Neural cell (in vitro differentiated cells): ENCODE measurements around the gene NGDN. TPM values are rescaled to one million over a fixed set of nuclear protein-coding genes. Genes with fewer than 3 reads are reported as not detected.

Experiments used
- H2AFZ ChIP-seq: fragments of 200-600, 300-800 bp; sonication (generic), shearing (Covaris generic); 2 replicates; pipeline ENCODE4 v1.6.0; 2014; ENCODE audit warnings: low read depth, mild to moderate bottlenecking, antibody characterized with exemption, low read length, moderate library complexity
- H3F3A ChIP-seq: fragments of 200-600 bp; shearing (Covaris generic); 2 replicates; pipeline ENCODE4 v1.6.1; 2016; ENCODE audit warnings: mild to moderate bottlenecking, moderate library complexity, mixed read lengths, antibody characterized with exemption, low read length; ENCODE audit not compliant: insufficient read depth, poor library complexity, severe bottlenecking
- H3K27ac ChIP-seq: fragments of 200-600, 300-800 bp; sonication (generic), shearing (Covaris generic); 2 replicates; pipeline ENCODE4 v1.5.1; 2014; ENCODE audit warnings: mild to moderate bottlenecking, low read length, moderate library complexity
- H3K27me3 ChIP-seq: fragments of 300-800, 200-600 bp; sonication (generic), shearing (Covaris generic); 2 replicates; pipeline ENCODE4 v1.6.0; 2014; ENCODE audit warnings: mild to moderate bottlenecking, low read depth, low read length, moderate library complexity; ENCODE audit not compliant: insufficient read depth
- H3K36me3 ChIP-seq: fragments of 300-800, 200-600 bp; sonication (generic), shearing (Covaris generic); 2 replicates; pipeline ENCODE4 v1.5.1; 2014; ENCODE audit warnings: mild to moderate bottlenecking, antibody characterized with exemption, low read length, moderate library complexity; ENCODE audit not compliant: insufficient read depth
- H3K4me2 ChIP-seq: fragments of 300-800, 200-600 bp; sonication (generic), shearing (Covaris generic); 2 replicates; pipeline ENCODE4 v1.6.0; 2014; ENCODE audit warnings: mild to moderate bottlenecking, low read length
- H3K4me3 ChIP-seq: fragments of 300-800, 200-600 bp; sonication (generic), shearing (Covaris generic); 2 replicates; pipeline ENCODE4 v1.5.1; 2014; ENCODE audit warnings: mild to moderate bottlenecking, low read length, moderate library complexity
- H3K79me2 ChIP-seq: fragments of 200-600 bp; shearing (Covaris generic); replicated peaks from 2 replicates; pipeline ENCODE4 v1.6.0; 2014; ENCODE audit warnings: mild to moderate bottlenecking, low read length, moderate library complexity; ENCODE audit not compliant: insufficient read depth
- H3K9ac ChIP-seq: fragments of 300-800, 200-600 bp; sonication (generic), shearing (Covaris generic); 2 replicates; pipeline ENCODE4 v1.6.1; 2016; ENCODE audit warnings: mild to moderate bottlenecking, low read length, mixed read lengths
- H3K9me2 ChIP-seq: fragments of 200-600 bp; shearing (Covaris generic); 2 replicates; pipeline ENCODE4 v1.6.1; 2016; ENCODE audit warnings: mild to moderate bottlenecking, low read length, mixed read lengths; ENCODE audit not compliant: insufficient read depth
- H3K9me3 ChIP-seq: fragments of 200-600, 300-800 bp; sonication (generic), shearing (Covaris generic); 2 replicates; pipeline ENCODE4 v1.6.1; 2016; ENCODE audit warnings: mild to moderate bottlenecking, mixed run types, low read length, moderate library complexity, mixed read lengths
- H4K20me1 ChIP-seq: fragments of 200-600 bp; shearing (Covaris generic); 2 replicates; pipeline ENCODE4 v1.6.1; 2016; ENCODE audit warnings: mild to moderate bottlenecking, mixed run types; ENCODE audit not compliant: insufficient read depth
- EP300 ChIP-seq: fragments of 450-650 bp; conservative IDR thresholded peaks from 2 replicates; pipeline ENCODE4 v1.6.1; 2014; ENCODE audit warnings: antibody characterized with exemption, mild to moderate bottlenecking, moderate library complexity; ENCODE audit not compliant: poor library complexity, severe bottlenecking
- EZH2 ChIP-seq: fragments of 200-600, 300-800 bp; shearing (Covaris generic), sonication (generic); IDR thresholded peaks from 2 replicates; pipeline ENCODE4 v1.6.1; 2014; ENCODE audit warnings: antibody characterized with exemption, low read length, borderline replicate concordance, mild to moderate bottlenecking; ENCODE audit not compliant: insufficient read depth, poor library complexity, severe bottlenecking
- MXI1 ChIP-seq: fragments of 450-650 bp; conservative IDR thresholded peaks from 2 replicates; pipeline ENCODE4 v1.6.1; 2014; ENCODE audit warnings: antibody characterized with exemption, mild to moderate bottlenecking; ENCODE audit not compliant: poor library complexity, severe bottlenecking
- POLR2AphosphoS5 ChIP-seq: IDR thresholded peaks from 2 replicates; pipeline ENCODE4 v1.6.1; 2012
- RAD21 ChIP-seq: fragments of 450-650 bp; conservative IDR thresholded peaks from 2 replicates; pipeline ENCODE4 v1.6.1; 2014; ENCODE audit warnings: antibody characterized with exemption, mild to moderate bottlenecking, moderate library complexity
- SMC3 ChIP-seq: fragments of 450-650 bp; conservative IDR thresholded peaks from 2 replicates; pipeline ENCODE4 v1.6.1; 2014; ENCODE audit warnings: antibody characterized with exemption, mild to moderate bottlenecking, moderate library complexity; ENCODE audit not compliant: poor library complexity
- TAF1 ChIP-seq: IDR thresholded peaks from 2 replicates; pipeline ENCODE4 v1.6.1; 2012; ENCODE audit warnings: low read depth
- polyA plus RNA-seq: library from polyadenylated mRNA; depleted of rRNA; stranded (reverse); fragments of >200 nt; gene quantifications from 2 replicates; pipeline ENCODE4 v1.2.3, GENCODE V29; 2014
- TF ChIP-seq, protein P1 (sequence below): fragments of 450-650 bp; IDR thresholded peaks from 2 replicates; pipeline ENCODE4 v1.5.1; 2014; ENCODE audit warnings: antibody characterized with exemption, mild to moderate bottlenecking, moderate library complexity; ENCODE audit not compliant: poor library complexity, severe bottlenecking
- TF ChIP-seq, protein P2 (sequence below): IDR thresholded peaks from 2 replicates; pipeline ENCODE4 v1.6.1; 2012; ENCODE audit warnings: borderline replicate concordance

The NGDN gene
- polyA plus RNA-seq, 1 donor from 2014 or later, result 137 TPM

DNA sequence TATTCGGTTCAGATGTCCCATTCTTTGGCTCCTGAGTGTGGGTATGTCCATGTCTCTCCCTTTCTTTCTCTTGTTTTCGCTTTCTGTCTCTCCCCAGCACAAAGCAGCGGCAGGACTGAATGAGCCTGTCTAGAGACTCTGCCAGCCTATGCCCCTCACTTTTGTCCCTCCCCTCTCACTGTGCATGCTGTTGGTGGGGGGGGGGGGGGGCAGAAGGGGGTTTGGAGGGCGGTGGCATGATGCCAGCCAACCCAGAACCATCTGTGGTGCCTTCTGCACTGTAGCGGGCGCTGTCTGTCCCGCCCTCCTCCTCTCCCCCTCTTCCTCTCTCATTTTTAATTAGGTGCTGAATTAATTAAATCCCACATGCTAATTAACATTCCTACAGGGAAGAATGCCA is 17.7 kb downstream of the NGDN start:
- Histone ChIP-seq H4K20me1 (no peaks in the 10 kb centered on the region), H3K36me3 (no peaks in the 10 kb centered on the region), H2AFZ (no peak overlapping the region), H3K4me3 (no peak overlapping the region), H3F3A (no peaks in the 10 kb centered on the region), H3K9me2 (no peaks in the 10 kb centered on the region), H3K9ac (no peak overlapping the region), H3K4me2 (no peak overlapping the region), H3K9me3 (no peaks in the 10 kb centered on the region), H3K27me3 (no peaks in the 10 kb centered on the region), H3K27ac (no peak overlapping the region), H3K79me2 (no peaks in the 10 kb centered on the region)
- TF ChIP-seq RAD21, result no peak
- no peak for TF ChIP-seq POLR2AphosphoS5
- TF ChIP-seq, protein P1, sequence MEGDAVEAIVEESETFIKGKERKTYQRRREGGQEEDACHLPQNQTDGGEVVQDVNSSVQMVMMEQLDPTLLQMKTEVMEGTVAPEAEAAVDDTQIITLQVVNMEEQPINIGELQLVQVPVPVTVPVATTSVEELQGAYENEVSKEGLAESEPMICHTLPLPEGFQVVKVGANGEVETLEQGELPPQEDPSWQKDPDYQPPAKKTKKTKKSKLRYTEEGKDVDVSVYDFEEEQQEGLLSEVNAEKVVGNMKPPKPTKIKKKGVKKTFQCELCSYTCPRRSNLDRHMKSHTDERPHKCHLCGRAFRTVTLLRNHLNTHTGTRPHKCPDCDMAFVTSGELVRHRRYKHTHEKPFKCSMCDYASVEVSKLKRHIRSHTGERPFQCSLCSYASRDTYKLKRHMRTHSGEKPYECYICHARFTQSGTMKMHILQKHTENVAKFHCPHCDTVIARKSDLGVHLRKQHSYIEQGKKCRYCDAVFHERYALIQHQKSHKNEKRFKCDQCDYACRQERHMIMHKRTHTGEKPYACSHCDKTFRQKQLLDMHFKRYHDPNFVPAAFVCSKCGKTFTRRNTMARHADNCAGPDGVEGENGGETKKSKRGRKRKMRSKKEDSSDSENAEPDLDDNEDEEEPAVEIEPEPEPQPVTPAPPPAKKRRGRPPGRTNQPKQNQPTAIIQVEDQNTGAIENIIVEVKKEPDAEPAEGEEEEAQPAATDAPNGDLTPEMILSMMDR, result no peak
- TF ChIP-seq, protein P2, sequence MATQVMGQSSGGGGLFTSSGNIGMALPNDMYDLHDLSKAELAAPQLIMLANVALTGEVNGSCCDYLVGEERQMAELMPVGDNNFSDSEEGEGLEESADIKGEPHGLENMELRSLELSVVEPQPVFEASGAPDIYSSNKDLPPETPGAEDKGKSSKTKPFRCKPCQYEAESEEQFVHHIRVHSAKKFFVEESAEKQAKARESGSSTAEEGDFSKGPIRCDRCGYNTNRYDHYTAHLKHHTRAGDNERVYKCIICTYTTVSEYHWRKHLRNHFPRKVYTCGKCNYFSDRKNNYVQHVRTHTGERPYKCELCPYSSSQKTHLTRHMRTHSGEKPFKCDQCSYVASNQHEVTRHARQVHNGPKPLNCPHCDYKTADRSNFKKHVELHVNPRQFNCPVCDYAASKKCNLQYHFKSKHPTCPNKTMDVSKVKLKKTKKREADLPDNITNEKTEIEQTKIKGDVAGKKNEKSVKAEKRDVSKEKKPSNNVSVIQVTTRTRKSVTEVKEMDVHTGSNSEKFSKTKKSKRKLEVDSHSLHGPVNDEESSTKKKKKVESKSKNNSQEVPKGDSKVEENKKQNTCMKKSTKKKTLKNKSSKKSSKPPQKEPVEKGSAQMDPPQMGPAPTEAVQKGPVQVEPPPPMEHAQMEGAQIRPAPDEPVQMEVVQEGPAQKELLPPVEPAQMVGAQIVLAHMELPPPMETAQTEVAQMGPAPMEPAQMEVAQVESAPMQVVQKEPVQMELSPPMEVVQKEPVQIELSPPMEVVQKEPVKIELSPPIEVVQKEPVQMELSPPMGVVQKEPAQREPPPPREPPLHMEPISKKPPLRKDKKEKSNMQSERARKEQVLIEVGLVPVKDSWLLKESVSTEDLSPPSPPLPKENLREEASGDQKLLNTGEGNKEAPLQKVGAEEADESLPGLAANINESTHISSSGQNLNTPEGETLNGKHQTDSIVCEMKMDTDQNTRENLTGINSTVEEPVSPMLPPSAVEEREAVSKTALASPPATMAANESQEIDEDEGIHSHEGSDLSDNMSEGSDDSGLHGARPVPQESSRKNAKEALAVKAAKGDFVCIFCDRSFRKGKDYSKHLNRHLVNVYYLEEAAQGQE, result no peak
- no peak for TF ChIP-seq TAF1
- TF ChIP-seq SMC3, result no peak
- TF ChIP-seq EZH2, result no peak
- no peak for TF ChIP-seq MXI1
- no peak for TF ChIP-seq EP300

DNA sequence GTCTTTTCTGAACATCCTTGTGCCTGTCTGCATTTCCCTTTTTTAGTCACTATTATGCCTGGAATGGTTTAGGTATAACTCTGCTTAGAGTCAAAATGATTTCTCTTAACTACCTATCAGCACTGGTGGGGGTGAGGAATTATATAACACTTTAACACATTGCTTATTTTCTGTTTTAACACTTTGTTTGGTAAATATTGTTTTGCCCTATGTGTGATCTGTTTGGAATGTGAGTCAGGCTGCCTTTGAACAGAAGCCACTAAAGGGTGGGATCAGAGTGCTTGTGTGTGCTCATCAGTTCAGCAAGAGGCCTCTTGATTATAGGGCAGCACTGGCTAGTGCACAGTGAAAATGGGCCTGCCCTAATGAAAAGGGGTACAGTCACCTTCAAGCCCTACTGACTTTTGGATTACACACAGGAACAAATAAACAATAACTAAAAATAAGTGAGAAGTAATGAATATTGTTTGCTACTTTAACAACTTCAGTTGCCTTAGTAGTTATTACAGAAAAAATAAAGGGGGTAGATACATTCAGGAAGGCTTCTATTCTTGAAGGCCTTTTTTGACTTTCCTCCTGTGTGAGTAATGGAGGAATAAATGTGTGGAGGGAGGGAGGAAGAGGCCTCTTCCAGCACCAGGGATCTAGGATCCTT is 23.2 kb downstream of the NGDN start:
- Histone ChIP-seq H3K27ac (no peak overlapping the region), H3K4me2 (no peak overlapping the region)

More for the DNA sequence above, 23.2 kb downstream of the NGDN start:
- no peak overlapping the region for H2AFZ ChIP-seq
- H3K9ac ChIP-seq, result no peak overlapping the region
- no peaks in the 10 kb centered on the region for H4K20me1 ChIP-seq
- no peaks in the 10 kb centered on the region for H3F3A ChIP-seq
- no peak for TF ChIP-seq POLR2AphosphoS5
- TF ChIP-seq EP300, result no peak
- no peak for TF ChIP-seq EZH2
- no peak for TF ChIP-seq MXI1
- TF ChIP-seq TAF1, result no peak
- no peak for TF ChIP-seq SMC3
- TF ChIP-seq RAD21, result no peak
- TF ChIP-seq, protein P2, result no peak
- TF ChIP-seq, protein P1, result no peak
- no peaks in the 10 kb centered on the region for H3K79me2 ChIP-seq
- no peaks in the 10 kb centered on the region for H3K9me2 ChIP-seq
- H3K36me3 ChIP-seq, result no peaks in the 10 kb centered on the region
- no peak overlapping the region for H3K4me3 ChIP-seq
- H3K9me3 ChIP-seq, result no peaks in the 10 kb centered on the region
- H3K27me3 ChIP-seq, result no peaks in the 10 kb centered on the region
